ENCODE measurements around the gene GPHB5.
"Not testable (repeated sequence)": the region's sequence is repeated elsewhere in the genome, so short reads cannot be mapped to it uniquely, and the experiment has no call there.

The GPHB5 gene

DNA sequence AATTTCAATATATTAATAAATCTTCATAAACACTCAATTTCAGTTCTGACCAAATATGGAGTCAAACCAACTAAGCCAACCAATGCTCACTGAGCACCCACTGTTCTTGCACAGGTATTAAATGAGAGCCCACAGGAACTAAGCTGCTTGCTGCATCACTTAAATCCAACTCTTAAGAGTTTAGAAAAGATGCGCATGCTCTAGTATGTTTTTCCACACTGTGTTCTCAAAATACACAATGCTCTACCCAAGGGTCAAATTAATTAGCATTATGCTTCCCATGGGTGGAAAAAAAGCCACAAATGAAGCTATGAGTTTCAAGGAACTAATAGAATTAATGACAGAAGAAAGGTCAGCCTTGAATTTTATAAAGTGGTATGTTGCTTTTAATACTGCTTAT is 3.7 kb upstream of the GPHB5 start:
- TF ChIP-seq, protein P1, sequence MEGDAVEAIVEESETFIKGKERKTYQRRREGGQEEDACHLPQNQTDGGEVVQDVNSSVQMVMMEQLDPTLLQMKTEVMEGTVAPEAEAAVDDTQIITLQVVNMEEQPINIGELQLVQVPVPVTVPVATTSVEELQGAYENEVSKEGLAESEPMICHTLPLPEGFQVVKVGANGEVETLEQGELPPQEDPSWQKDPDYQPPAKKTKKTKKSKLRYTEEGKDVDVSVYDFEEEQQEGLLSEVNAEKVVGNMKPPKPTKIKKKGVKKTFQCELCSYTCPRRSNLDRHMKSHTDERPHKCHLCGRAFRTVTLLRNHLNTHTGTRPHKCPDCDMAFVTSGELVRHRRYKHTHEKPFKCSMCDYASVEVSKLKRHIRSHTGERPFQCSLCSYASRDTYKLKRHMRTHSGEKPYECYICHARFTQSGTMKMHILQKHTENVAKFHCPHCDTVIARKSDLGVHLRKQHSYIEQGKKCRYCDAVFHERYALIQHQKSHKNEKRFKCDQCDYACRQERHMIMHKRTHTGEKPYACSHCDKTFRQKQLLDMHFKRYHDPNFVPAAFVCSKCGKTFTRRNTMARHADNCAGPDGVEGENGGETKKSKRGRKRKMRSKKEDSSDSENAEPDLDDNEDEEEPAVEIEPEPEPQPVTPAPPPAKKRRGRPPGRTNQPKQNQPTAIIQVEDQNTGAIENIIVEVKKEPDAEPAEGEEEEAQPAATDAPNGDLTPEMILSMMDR (IDR thresholded peaks at IDR 0.05; ENCODE audit: low read depth, low read length): no peak
- no peak overlapping the region for H3K4me3 ChIP-seq (replicated peaks in 1 of 2; ENCODE audit: low read depth in 2 of 2, low read length in 2 of 2)
- no peak for DNase-seq (ENCODE audit: low read depth in 2 of 2)

DNA sequence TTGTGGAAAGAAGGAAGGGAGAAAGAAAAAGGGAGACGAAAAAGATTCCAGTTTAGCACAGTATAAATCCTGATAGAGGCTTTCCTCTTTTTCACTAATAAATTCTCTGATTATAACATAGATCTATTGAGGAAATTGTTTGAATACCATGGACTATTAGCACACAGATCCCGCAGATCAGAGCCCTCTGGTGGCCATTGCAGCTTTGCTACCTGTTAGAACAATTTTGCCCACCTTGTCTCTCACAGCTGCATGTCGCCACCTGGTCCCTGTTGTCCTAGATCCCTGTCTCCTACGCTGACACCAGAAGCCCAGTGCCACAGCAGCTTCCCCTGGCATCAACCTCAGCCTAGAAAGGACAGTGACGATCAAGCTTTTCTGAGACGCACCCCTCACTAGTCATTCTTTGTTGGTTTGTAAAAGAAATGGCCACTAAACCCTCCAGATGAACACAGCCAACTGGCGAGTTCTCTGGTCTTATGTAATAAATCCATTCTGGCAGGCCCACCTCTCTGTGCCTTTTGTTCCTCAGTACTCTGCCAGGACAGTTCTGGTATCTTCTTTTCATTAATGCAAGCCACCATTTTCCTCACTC is 9.9 kb downstream of the GPHB5 start:
- TF ChIP-seq, protein P1 (IDR thresholded peaks at IDR 0.05; ENCODE audit: low read depth, low read length): peak; percentile 59
- DNase-seq (ENCODE audit: low read depth in 2 of 2): peak; percentile 28 to 35
- no peak overlapping the region for H3K4me3 ChIP-seq (replicated peaks in 1 of 2; ENCODE audit: low read depth in 2 of 2, low read length in 2 of 2)

GRCh38 chr14:63304429-63304828 is 14.3 kb downstream of the GPHB5 start:
- not testable (repeated sequence) for H3K4me3 ChIP-seq (replicated peaks in 1 of 2; ENCODE audit: low read depth in 2 of 2, low read length in 2 of 2); DNase-seq (ENCODE audit: low read depth in 2 of 2)

GRCh38 chr14:63301891-63302534 is 16.7 kb downstream of the GPHB5 start:
- no peak for DNase-seq (ENCODE audit: low read depth in 2 of 2)
- TF ChIP-seq, protein P1 (IDR thresholded peaks at IDR 0.05; ENCODE audit: low read depth, low read length): no peak
- no peak overlapping the region for H3K4me3 ChIP-seq (replicated peaks in 1 of 2; ENCODE audit: low read depth in 2 of 2, low read length in 2 of 2)

DNA sequence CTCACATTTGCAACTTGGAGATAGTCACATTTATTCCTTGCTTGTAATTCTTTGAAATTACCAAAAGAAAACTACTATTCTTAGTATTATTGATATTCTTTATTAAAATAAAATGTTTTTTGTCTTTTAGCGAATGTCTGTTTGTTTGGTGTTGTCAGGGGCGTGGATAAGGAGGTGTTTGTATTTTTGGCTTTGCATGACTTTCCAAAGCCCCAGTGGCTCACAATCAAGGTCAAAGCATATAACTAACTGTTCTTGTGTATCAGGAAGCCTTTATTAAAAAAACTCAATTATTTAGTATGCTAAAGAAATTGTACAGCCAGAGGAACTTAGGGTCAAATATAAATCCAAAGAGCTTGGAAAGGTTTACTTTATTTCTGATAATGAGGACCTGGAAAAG is 17.9 kb downstream of the GPHB5 start:
- no peak overlapping the region for H3K4me3 ChIP-seq (replicated peaks in 1 of 2; ENCODE audit: low read depth in 2 of 2, low read length in 2 of 2)
- no peak for DNase-seq (ENCODE audit: low read depth in 2 of 2)
- TF ChIP-seq, protein P1 (IDR thresholded peaks at IDR 0.05; ENCODE audit: low read depth, low read length): no peak

GRCh38 chr14:63299351-63300110 is 19.2 kb downstream of the GPHB5 start:
- no peak for DNase-seq (ENCODE audit: low read depth in 2 of 2)
- H3K4me3 ChIP-seq (replicated peaks in 1 of 2; ENCODE audit: low read depth in 2 of 2, low read length in 2 of 2): no peak overlapping the region
- TF ChIP-seq, protein P1 (IDR thresholded peaks at IDR 0.05; ENCODE audit: low read depth, low read length): no peak

GRCh38 chr14:63297372-63298063 is 21.2 kb downstream of the GPHB5 start:
- TF ChIP-seq, protein P1 (IDR thresholded peaks at IDR 0.05; ENCODE audit: low read depth, low read length): no peak
- DNase-seq (ENCODE audit: low read depth in 2 of 2): no peak
- no peak overlapping the region for H3K4me3 ChIP-seq (replicated peaks in 1 of 2; ENCODE audit: low read depth in 2 of 2, low read length in 2 of 2)

Data from cardiac fibroblast (primary cell).